RPMI7951 (cell line): Measurements from ENCODE around the gene GGN. TPM values are rescaled to one million over a fixed set of nuclear protein-coding genes. Genes with fewer than 3 reads are reported as not detected.
"Not testable (repeated sequence)": the region's sequence is repeated elsewhere in the genome, so short reads cannot be mapped to it uniquely, and the experiment has no call there.

Experiments
- DNase-seq: peaks from one replicate; pipeline ENCODE4 v3.0.0-alpha.2; 2012; ENCODE audit warnings: low read depth
- total RNA-seq: library from RNA; depleted of rRNA; stranded (reverse); fragments of >200 nt; shearing (Covaris generic); gene quantifications from 2 replicates; pipeline ENCODE4 v1.2.3, GENCODE V29; 2014

Gene GGN
- total RNA-seq, 1 experiment from 2014 or later = 0.36 TPM

DNA sequence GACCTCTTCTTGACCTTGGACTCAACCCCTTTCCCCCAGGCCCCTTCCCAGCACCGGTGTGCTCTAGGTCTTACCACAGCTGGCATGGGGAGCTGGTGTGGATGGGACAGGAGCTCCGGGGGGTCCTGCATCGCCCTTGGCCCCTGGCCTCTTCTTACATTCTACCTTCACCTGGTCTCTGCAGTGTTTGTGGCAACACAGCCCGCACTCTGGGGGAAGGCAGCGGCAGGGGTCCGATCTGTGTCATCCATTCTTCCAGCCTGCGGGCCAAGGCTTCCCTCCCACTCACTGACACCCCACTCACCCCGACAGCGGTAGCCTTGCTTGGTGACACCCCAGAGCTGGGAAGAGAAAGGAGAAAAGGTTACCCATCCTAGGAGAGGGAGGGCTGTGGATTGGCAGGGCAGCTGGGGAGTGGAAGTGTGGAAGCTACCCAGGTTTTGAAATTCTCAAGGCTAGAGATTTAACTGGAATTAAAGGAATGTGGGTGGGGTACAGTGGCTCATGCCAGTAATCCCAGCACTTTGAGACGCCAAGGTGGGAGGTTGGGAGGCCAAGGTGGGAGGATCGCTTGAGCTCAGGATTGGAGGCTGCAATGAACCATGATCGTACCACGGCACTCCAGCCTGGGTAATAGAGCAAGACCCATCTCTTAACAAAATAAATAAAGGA lies 23.3 kb upstream of the GGN start:
- no peak for DNase-seq

DNA sequence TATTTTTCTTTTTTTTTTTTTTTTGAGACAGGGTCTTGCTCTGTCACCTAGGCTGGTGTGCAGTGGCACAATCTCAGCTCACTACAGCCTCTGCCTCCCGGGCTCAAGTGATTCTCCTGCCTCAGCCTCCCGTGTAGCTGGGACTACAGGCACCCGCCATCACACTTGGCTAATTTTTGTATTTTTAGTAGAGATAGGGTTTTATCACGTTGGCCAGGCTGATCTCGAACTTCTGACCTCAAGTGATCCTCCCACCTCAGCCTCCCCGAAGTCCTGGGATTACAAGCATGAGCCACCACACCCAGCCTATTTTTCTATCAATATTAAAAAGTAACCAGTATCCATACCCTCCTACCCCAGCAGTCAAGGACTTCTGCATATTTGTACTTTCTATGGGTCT lies 22.6 kb upstream of the GGN start:
- not testable (repeated sequence) for DNase-seq

DNA sequence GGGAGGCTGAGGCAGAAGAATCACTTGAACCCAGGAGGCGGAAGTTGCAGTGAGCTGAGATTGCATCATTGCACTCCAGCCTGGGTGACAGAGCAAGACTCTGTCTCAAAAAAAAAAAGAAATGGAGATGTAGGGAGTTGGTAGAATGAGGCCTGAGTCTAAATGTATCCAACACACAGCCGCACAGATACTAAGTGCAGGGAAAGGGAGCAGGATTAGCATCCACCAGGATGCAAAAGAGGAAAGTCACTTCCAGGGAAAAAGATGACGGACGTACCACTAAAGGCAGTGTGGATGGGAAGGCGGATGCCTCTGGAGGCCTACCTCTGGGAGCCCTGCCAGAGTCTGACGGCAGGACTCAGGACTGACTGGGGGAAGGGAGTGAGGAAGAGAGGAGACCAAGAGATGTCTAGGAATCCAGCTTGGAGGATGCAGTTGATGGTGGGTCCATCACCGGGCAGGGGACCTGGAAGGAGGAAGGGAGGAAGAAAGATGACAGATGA lies 21.8 kb upstream of the GGN start:
- DNase-seq = peak; percentile 40

DNA sequence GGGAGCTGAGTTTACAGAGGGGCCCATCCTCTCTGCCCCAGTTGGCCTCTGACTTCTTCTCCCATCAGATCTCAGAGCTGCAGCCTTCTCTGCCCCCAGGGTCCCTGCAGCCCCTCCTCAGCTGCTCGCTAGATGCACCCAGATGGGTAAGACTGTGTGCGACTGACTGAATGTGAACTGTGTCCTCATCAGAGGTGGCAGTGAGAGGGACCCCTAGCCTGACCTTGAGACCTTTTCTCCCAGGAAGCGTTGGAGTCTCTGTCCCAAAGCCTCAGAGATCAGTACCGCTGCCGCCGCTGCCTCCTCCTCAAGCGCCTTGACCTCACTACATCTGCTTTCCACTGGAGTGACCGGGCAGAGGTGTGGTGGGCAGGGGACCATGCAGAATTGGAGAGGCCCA lies 17.4 kb upstream of the GGN start:
- no peak for DNase-seq

DNA sequence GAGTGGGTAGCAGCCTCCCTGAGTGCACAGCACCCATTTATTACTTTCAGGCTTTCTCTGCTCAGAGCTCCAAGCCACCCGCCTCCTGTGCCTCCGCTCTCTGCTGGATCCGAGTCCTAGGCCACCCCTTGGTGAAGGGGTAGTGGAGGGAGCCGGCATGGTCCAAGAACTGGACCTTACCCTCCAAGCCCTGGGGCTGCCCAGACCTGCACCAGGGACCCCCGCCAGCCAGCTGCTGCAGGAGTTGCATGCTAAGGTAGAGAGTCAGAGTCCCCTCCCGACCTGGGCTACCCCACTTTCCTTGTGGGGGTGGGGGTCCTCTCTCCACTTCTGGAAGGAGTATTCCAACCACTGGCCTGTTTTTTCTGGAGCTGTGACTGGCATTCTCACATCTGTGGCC lies 17.0 kb upstream of the GGN start:
- no peak for DNase-seq

DNA sequence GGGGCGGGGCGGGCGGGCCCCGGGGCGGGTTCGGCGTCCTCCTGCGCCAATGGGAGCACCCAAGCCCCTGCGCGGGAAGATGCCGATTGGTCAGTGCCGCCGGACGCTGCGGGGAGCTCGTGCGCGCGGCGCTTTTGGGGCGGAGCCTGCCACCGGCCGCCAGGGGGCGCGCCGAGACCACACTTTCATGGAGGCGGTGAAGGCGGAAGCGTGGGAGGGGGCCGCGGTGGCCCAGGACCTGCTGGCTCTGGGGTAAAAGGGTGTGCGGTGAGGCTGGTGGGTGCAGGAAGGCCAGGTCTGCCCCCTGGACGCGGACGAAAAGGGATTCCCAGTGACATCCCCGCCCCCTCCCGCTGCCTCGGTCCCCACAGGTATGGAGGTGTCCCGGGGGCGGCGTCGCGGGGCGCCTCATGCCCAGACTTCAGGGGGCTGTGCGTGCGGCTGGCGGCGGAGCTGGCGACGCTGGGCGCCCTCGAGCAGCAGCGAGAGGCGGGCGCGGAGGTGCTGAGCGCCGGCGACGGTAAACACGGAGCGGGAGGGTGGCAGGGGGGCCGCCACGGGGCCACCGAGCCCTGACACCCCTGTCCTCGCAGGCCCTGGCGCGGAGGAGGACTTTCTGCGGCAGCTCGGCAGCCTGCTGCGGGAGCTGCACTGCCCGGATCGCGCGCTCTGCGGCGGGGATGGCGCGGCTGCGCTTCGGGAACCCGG lies 15.3 kb upstream of the GGN start, which contains the start of gene FAM98C:
Gene FAM98C, plus strand, starts transcription at position 127 of the 708 bp plus-strand sequence. Its CDS starts 61 bp downstream, at position 188.
- peak; percentile 96 for DNase-seq

DNA sequence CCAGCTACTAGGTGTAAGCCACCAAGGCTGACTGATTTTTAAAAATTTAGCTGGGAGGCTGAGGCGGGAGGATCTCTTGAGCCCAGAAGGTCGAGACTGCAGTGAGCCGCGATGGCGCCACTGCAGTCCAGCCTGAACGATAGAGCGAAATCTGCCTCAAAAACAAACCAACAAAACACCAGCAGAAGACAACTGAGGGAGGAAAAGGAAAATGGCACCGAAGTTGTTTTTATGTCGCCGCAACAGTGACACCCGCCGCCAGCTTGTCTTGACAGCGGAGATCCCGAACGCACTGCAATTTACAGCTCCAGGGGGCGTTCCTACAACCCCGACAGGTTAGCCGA lies 14.8 kb upstream of the GGN start:
- DNase-seq = no peak

DNA sequence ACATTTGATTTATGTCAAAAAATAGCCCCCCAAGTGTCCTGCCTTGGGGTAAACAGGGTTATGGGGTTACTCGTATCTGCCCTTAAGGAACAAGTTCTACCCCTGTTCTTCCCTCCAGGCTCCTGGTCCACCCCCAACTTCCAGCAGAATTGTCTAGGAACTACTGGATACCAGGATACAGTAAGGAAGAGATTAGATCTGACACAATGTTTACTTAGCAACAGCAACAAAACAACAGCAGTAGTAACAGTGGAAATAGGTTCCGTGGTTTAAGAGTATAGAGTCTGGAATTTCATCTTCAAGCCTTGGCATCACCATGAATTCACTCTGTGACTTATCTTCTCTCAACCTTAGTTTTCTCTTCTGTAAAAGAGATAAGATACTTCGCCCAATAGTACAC lies 13.3 kb upstream of the GGN start:
- peak; percentile 56 for DNase-seq

DNA sequence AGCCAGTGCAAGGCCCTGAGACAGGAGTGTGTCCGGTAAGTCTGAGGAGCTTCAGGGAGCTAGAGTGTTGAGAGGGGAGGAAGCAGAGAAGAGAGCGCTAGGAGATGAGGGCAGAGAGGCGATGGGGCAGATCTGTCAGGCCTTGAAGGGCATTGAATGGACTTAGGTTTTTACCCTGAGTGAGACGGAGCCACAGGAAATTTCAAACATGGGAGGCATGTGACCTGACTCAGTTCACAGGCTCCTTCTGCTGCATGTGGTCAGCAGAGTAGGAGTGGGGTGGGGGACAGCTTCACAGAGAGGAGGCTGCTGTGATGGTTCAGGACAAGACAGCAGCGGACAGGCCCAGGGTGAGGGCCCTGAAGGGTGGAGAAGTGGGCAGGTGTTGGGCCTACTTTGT lies 12.5 kb upstream of the GGN start:
- DNase-seq = no peak

DNA sequence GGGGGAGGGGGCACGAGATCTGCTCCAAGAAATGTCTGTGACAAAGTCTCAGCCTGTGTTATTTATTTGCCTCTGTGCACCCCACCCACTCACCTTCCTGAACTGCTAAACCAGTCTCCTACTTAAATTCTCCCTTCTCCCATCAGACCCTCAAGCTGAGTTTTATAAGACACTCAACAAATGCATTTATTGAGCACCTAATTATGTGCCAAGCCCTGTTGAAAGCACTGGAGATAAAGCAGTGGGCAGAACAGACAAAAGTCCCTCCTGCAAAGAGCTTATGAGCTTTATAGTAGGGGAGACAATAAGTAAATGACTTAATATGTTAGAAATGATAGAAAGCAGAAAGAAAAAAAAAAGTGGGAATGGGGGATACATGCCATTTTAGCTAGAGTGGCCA lies 11.7 kb upstream of the GGN start:
- no peak for DNase-seq

DNA sequence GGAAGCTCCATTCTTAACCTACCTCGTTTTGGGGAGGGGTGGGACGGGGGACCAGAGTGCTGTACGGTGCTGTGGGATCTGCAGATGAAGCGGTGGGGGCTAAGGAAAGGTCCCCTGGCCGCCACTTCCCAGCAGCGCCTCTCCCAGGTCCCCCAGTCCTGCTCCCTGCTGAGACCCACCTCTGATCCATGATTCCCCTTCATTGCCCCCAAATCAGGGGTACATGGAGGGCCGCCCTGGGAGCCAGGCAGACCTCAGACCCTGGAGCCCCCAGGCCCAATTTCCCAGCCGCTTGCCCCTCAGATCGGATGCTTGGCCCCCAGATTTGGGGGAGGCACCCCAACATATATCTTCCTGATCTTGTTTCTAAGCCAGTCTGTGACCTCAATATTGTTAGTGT lies 11.2 kb upstream of the GGN start:
- DNase-seq = no peak

DNA sequence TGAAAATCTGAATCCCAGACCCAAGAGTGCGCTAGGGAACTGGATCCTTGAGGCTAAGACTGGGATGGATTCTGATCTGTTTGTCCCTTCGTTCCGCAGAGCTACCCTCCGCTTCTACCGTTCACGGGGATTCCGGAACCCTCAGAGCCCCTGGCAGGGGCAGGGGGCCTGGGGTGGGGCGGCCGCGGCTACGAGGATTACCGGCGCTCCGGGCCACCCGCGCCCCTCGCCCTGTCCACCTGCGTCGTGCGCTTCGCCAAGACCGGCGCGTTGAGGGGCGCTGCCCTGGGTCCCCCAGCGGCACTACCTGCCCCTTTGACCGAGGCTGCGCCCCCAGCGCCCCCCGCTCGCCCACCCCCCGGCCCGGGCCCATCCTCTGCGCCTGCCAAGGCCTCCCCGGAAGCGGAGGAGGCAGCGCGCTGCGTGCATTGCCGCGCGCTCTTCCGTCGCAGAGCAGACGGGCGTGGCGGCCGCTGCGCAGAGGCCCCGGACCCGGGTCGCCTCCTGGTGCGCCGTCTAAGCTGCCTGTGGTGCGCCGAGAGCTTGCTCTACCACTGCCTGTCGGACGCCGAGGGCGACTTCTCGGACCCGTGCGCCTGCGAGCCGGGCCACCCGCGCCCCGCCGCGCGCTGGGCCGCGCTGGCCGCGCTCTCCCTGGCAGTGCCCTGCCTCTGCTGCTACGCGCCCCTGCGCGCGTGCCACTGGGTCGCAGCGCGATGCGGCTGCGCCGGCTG lies 7.7 kb upstream of the GGN start:
- no peak for DNase-seq

DNA sequence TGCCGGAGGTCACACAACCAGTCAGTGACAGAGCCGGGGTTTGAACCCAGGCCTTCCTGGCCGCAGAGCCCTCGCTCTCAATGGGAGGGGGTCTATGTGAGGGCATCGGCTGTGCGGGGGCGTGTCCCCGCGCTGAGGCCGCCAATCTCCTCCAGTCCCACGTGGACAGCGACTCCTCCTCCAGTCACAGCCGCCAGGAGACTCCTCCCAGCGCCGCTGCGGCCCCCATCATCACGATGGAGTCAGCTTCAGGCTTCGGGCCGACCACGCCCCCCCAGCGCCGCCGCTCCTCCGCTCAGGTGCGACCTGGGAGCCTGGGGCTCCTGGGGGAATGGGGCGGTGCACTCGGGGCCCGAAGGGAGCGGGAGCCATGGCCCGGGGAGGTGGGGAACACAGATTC lies 6.7 kb upstream of the GGN start:
- no peak for DNase-seq

DNA sequence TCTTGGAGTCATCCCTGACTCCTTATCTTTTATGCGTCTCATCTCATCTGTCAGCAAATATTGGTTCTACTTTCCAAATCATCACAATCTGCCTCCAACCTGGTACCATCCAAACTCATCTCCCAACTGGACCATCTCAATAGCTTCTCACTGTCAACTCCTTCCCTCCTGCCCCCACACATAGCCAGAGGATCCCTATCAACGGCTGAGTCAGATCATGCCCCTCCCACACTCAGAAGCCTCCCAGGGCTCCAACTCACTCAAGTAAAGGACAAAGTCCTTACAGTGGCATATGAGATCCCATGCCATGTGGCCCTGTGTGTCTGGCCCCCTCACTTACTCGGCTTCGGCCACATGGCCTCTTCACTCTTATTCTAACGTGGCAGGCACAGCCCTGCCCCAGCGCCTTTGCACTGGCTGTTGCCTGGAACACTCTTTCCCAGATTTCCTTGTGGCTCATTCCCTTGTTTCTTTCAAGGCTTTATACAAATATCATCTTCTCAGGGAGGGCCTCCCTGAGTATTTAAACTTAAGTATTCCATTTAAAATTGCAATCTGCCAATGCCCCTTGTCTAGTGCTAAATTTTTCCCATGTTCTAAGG lies 5.0 kb upstream of the GGN start:
- DNase-seq = peak; percentile 59

DNA sequence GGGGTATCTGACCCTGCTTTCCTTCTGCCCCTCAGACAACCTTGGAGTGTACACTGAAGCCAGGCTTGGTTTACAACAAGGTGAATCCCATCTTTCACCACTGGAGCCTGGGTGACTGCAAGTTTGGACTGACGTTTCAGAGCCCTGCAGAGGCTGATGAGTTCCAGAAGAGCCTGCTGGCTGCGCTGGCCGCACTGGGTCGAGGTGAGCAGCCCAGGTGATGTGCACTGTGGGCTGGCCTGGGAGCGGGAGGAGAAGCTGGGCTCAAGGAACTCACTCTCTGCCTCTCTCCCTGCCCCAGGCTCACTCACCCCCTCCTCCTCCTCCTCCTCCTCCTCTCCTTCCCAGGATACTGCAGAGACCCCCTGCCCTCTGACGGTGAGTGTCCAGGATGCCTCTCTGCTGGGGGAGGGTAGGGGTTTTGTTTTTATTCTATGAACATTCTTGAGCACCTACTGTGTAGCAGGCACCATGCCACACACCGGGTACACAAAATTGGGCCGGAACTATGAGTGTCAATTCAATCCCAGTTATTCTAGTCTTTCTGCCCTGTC lies 4.2 kb upstream of the GGN start:
- DNase-seq = no peak

DNA sequence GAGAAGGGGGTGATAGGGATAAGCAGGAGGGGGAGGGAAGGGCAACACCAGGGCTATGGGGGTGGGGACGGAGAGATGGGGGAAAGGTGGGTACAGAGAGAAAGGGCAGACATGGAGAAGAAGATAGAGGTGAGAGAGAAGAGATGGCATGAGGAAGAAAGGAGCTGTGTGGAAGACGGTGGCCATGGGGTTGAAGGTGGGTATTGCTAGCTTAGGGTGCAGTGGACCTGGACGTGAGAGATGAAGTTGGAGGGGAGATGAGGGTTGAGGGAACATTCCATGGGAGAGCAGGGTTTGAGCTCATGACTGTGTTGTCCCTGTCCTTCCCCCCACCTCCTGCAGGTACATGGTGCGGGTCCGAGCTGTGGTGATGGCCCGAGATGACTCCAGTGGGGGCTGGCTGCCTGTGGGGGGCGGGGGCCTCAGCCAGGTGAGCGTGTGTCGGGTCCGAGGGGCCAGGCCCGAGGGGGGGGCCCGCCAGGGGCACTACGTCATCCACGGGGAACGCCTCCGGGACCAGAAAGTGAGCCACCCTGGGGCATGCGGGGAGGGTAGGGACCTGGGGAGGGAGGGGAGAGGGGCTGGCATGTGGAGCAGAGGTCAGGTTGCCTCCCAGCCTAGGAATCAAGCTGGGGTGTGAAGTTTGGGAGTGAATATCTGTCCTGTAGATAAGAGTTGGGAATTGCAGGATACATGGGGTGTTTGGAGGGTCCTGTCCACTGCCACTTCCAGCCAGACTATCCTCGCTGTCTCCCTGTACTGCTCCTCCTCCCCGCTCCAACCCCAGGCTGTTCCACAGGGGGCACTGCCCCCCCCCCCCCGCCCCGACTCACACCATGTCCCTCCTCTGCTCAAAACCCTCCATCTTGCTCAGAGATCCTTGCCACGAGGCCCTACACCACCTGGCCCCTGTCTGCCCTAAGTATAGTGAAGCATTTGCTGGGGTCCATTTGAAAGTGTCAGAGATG lies 2.4 kb upstream of the GGN start:
- DNase-seq = no peak

DNA sequence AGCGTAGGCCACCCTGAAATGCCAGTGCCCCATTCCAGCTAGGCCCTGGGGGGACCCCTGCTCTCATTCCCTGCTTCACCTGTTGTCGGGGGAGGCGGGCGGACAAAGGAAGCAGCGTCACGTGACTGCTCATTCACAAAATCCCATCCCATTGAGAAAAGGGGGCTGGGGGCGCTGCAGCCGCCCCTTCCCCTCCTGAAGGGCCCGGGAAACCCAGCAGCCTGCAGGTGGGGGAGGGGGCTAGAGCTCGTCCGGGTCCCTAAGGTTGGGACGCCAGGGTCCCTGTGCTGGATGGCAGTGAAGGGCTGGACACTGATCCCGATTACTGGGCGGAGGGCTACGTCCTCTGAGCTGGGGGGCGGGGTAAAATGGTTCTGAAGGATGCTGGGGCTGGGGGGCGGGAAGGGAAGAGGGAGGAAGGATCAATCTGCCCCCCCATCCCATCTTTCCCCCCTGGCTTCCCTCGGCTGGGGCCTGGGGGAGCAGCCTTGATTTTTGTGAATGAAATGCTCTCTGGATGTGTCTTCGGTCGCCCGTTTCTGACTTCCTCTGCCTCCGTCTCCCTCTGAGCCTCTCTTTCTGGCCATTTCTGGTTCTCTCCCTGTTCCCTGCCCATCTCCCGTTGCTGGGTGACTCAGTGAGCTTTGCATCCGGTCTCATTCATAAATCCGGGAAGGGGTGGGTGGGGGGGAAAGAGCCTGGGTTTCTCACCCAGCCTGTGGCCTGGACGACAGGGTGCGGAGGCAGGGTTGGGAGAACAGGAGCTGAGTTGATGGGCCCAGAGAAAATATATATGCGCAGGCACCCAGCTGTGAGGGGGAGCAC lies 1.5 kb upstream of the GGN start:
- peak; percentile 73 for DNase-seq

DNA sequence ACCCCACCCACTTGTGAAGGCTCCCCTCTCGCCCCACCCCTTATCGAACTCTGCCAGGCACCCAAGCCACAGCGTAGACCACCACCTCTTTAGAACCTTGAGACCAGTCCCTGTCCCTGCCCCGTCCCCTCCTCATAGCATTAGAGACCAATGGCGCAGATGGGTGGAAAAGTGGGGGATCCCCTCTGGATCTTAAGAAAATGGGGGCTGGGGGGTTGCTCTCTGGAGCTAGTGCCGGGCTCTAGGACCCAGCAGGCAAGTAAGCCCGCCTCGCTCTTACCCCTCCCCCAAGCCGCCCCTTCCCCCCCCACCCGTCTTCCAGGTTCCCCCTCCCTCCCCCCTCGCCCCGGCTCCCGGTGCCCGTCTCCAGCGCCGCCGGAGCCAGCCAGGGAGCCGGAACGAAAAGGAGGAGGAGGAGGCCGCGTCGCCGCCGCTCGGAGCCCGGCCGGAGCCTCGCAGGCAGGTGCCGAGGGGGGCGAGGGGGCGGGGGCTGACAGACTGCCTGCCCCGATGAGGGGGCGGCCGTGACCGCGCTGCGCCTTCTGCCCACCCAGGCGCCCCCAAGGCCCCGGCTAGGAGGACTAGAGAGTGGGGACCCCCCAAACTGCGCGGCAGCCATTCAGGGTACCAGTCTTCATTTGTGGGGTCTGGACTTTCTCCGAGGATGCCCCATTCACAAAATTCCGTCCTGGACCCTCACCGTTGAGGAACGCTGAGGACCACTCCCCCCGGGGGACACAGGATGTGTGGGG lies 691 bp upstream of the GGN start, which contains the start of gene SPRED3:
Gene SPRED3, plus strand, starts transcription at position 349 of the 752 bp plus-strand sequence. CDS start 1,606 bp downstream, outside the sequence.
- DNase-seq = peak; percentile 59

DNA sequence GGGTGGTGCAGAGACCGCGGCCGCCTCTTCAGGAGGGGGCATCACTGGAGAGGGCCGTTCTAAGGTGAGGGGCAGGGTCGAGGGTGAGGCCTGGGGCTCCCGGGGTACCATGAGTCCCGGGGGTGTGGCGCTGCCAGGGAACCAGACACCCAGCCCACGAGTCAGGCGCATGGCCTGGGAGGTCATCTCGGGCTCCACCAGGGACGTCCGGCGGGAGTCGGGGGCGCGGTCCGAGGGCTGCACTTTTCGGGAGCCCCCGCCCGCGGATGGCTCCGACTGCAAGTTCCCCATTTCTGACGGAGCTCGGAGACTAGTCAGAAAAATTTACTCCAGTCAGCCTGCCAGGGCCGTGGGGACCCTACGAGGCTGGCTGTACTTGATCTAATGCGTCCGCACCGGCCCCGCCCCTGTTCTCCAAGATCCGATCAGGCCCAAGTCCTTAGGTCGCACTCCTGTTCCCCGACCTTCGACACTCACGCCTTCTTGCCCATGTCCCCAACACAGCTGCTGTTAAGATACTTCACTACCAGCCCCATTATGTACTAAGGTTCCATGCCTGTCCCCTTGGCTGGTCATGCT lies 774 bp downstream of the GGN start:
- DNase-seq = no peak
